ENCODE data around the gene THAP7. TPM values are rescaled to one million over a fixed set of nuclear protein-coding genes. Genes with fewer than 3 reads are reported as not detected.

The THAP7 gene
- total and polyA plus RNA-seq, 2 of the 13 experiments (the other 11 are each of a cell fraction or from before 2014, with no cell fraction given) = 13.0 to 25.5 TPM

- TF ChIP-seq EP300 (IDR thresholded peaks at IDR 0.05; ENCODE audit: low read depth in 2 of 2, low read length in 2 of 2) = no peak
- TF ChIP-seq EP300 (CRISPR knock-in tag; IDR thresholded peaks at IDR 0.05; ENCODE audit: borderline replicate concordance) = no peak
- TF ChIP-seq RNF219 (CRISPR knock-in tag; IDR thresholded peaks at IDR 0.05) = no peak
- 0 out of 2 replicates have a peak, but pooled peaks have one; percentile 45 for TF ChIP-seq ZNF446 (CRISPR knock-in tag; IDR thresholded peaks at IDR 0.05)
- no peak for TF ChIP-seq ZBTB25 (CRISPR knock-in tag; IDR thresholded peaks at IDR 0.05)
- TF ChIP-seq CBX1 (IDR thresholded peaks at IDR 0.05; ENCODE audit: low read depth) = no peak
- no peak for TF ChIP-seq GATA4 (IDR thresholded peaks at IDR 0.05; ENCODE audit: borderline replicate concordance, low read depth)
- TF ChIP-seq U2AF2 (IDR thresholded peaks at IDR 0.05; ENCODE audit: low read depth, low read length) = no peak
- TF ChIP-seq POLR2AphosphoS2 (IDR thresholded peaks at IDR 0.05; ENCODE audit: low read depth, low read length) = no peak
- TF ChIP-seq ZNF580 (CRISPR knock-in tag; IDR thresholded peaks at IDR 0.05; ENCODE audit: borderline replicate concordance, low read depth) = no peak
- TF ChIP-seq ZNF709 (CRISPR knock-in tag; IDR thresholded peaks at IDR 0.05) = 0 out of 2 replicates have a peak, but pooled peaks have one; percentile 34
- TF ChIP-seq RXRB (CRISPR knock-in tag; IDR thresholded peaks at IDR 0.05; ENCODE audit: borderline replicate concordance) = no peak
- TF ChIP-seq TIGD3 (CRISPR knock-in tag; IDR thresholded peaks at IDR 0.05; ENCODE audit: borderline replicate concordance) = no peak
- TF ChIP-seq ZBTB33 (CRISPR knock-in tag; IDR thresholded peaks at IDR 0.05) = peak; percentile 93
- no peak for TF ChIP-seq SRSF4 (IDR thresholded peaks at IDR 0.05; ENCODE audit: low read depth, low read length, poor library complexity, severe bottlenecking)
- TF ChIP-seq SUZ12 (IDR thresholded peaks at IDR 0.05; ENCODE audit: low read depth, low read length) = no peak
- TF ChIP-seq REST (IDR thresholded peaks at IDR 0.05; ENCODE audit: borderline replicate concordance in 1 of 2, low read depth in 1 of 2, low read length in 2 of 2) = no peak
- no peak for TF ChIP-seq MATR3 (CRISPR knock-in tag; IDR thresholded peaks at IDR 0.05)
Measured at GRCh38 chr22:20979243-20979809, 22.6 kb downstream of the THAP7 start (continued).
